Endodermal cell (in vitro differentiated cells): ENCODE measurements around the gene CD36. TPM values are rescaled to one million over a fixed set of nuclear protein-coding genes. Genes with fewer than 3 reads are reported as not detected.

Experiments used
- DNase-seq: peaks from one replicate; pipeline ENCODE4 v3.0.0-alpha.2; 2017
- H3K27ac ChIP-seq: 2 replicates; pipeline ENCODE4 v1.5.1; 2013; ENCODE audit warnings: mild to moderate bottlenecking, low read depth, low read length, moderate library complexity
- H3K27me3 ChIP-seq: 2 replicates; pipeline ENCODE4 v1.6.1; 2013; ENCODE audit warnings: mild to moderate bottlenecking, low read length, moderate library complexity; ENCODE audit not compliant: insufficient read depth, control insufficient read depth, poor library complexity, severe bottlenecking
- H3K36me3 ChIP-seq: 2 replicates; pipeline ENCODE4 v1.7.0; 2013; ENCODE audit warnings: mild to moderate bottlenecking, low read length, moderate library complexity; ENCODE audit not compliant: control insufficient read depth, insufficient read depth
- H3K4me1 ChIP-seq: one replicate; pipeline ENCODE4 v1.7.0; 2013; ENCODE audit warnings: low read length; ENCODE audit not compliant: control insufficient read depth, insufficient read depth
- H3K4me3 ChIP-seq: 2 replicates; pipeline ENCODE4 v1.5.1; 2013; ENCODE audit warnings: mild to moderate bottlenecking, low read length, moderate library complexity
- H3K9ac ChIP-seq: 2 replicates; pipeline ENCODE4 v1.6.1; 2013; ENCODE audit warnings: mild to moderate bottlenecking, low read length, moderate library complexity; ENCODE audit not compliant: poor library complexity, severe bottlenecking; ENCODE audit errors: extremely low read depth
- H3K9me3 ChIP-seq: 2 replicates; pipeline ENCODE4 v1.6.1; 2013; ENCODE audit warnings: mild to moderate bottlenecking, low read length, moderate library complexity; ENCODE audit not compliant: control insufficient read depth
- H3K27ac Mint-ChIP-seq: 2 replicates; pipeline ENCODE4 v1.8.0; 2020; ENCODE audit warnings: mixed read lengths
- H3K27me3 Mint-ChIP-seq: 2 replicates; pipeline ENCODE4 v1.8.0; 2021; ENCODE audit warnings: mild to moderate bottlenecking, mixed read lengths; ENCODE audit not compliant: insufficient read depth
- H3K36me3 Mint-ChIP-seq: 2 replicates; pipeline ENCODE4 v1.8.0; 2020; ENCODE audit warnings: low read depth, mixed read lengths
- H3K4me1 Mint-ChIP-seq: 2 replicates; pipeline ENCODE4 v1.8.0; 2020; ENCODE audit warnings: mixed read lengths
- H3K4me3 Mint-ChIP-seq: 2 replicates; pipeline ENCODE4 v1.8.0; 2020; ENCODE audit warnings: mild to moderate bottlenecking, moderate library complexity, mixed read lengths
- H3K9me3 Mint-ChIP-seq: 2 replicates; pipeline ENCODE4 v1.8.0; 2020; ENCODE audit warnings: mild to moderate bottlenecking, mixed read lengths
- WGBS, 2 experiments: methylation state at CpG; one replicate each; pipeline versions ENCODE4 v1.1.5 to v1.1.7; 2013; ENCODE audit warnings: missing lambda C conversion rate in 2 of 2, mixed read lengths in 1 of 2; ENCODE audit not compliant: insufficient coverage in 1 of 2, insufficient read length in 1 of 2; 5-methylcytosine and 5-hydroxymethylcytosine counted together
- total RNA-seq, 2 donors: library from RNA; stranded (reverse); fragmentation: NEBNext Ultra II Directional in 1 of 2; extraction: Animal tissue kit (Norgen Biotek cat#: 25700) in 1 of 2; gene quantifications; 2 replicates in 1 of 2; 3 replicates in 1 of 2; pipeline ENCODE4 v1.2.1, GENCODE V29; 2021
- TF ChIP-seq, protein P1 (sequence below): fragments of 200-600 bp; sonication (generic); conservative IDR thresholded peaks from 2 replicates; pipeline ENCODE4 v1.5.0; 2021; ENCODE audit warnings: antibody characterized with exemption, mild to moderate bottlenecking

Gene CD36
- total RNA-seq, 2 donors from 2014 or later, result 0.18 to 0.29 TPM

DNA sequence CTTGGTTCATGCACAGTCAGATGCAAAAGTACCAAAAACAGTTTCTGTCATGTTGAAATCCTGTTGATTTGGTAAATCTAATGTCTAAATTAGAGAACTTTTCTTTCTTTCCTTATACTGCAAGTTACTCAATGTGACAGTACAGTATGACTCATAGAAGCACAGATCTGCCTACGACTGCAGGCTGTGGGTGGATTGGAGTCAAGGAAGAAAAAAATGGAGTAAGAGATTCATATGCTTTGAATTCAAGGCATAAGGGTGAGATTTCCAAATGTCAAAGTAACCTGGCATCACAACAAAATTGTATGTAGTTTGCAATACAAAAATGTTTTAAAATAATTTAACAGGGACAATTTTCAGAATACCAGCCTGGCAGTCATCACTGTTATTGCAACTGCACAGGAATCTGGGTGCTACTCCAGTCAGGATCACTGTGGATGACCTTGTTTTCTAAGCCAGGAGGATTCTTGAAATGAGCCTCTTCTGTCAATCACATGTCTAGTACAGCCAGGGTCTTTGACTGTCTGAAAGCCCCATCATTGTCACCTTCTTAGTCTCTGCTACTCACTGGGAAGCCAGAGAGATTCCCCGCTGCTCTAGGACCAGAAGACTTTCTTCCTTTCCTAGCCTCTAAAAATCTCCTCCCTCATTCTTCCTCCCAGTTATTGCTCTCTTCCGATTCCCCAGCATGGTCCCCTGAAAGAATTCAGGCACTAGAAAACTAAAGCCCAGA is 83.6 kb downstream of the CD36 start:
- no peak overlapping the region for H3K27ac Mint-ChIP-seq
- H3K27ac ChIP-seq, result peak overlapping the region; percentile 71
- H3K9me3 ChIP-seq, result no peaks in the 10 kb centered on the region
- peaks cover 32% of the 10 kb centered on the region for H3K4me1 Mint-ChIP-seq
- no peak overlapping the region for H3K9ac ChIP-seq
- H3K27me3 ChIP-seq, result no peaks in the 10 kb centered on the region
- no peaks in the 10 kb centered on the region for H3K36me3 ChIP-seq
- TF ChIP-seq, protein P1, sequence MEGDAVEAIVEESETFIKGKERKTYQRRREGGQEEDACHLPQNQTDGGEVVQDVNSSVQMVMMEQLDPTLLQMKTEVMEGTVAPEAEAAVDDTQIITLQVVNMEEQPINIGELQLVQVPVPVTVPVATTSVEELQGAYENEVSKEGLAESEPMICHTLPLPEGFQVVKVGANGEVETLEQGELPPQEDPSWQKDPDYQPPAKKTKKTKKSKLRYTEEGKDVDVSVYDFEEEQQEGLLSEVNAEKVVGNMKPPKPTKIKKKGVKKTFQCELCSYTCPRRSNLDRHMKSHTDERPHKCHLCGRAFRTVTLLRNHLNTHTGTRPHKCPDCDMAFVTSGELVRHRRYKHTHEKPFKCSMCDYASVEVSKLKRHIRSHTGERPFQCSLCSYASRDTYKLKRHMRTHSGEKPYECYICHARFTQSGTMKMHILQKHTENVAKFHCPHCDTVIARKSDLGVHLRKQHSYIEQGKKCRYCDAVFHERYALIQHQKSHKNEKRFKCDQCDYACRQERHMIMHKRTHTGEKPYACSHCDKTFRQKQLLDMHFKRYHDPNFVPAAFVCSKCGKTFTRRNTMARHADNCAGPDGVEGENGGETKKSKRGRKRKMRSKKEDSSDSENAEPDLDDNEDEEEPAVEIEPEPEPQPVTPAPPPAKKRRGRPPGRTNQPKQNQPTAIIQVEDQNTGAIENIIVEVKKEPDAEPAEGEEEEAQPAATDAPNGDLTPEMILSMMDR, result no peak
- H3K4me3 ChIP-seq, result no peak overlapping the region
- H3K36me3 Mint-ChIP-seq, result no peaks in the 10 kb centered on the region
- no peak overlapping the region for H3K4me3 Mint-ChIP-seq
- 53 to 57% methylated on average over 1 to 3 of the region's 3 CpGs for WGBS, 2 experiments
- H3K4me1 ChIP-seq, result peaks cover 11% of the 10 kb centered on the region
- peaks cover 4% of the 10 kb centered on the region for H3K9me3 Mint-ChIP-seq
- peak; percentile 54 for DNase-seq
- no peaks in the 10 kb centered on the region for H3K27me3 Mint-ChIP-seq

DNA sequence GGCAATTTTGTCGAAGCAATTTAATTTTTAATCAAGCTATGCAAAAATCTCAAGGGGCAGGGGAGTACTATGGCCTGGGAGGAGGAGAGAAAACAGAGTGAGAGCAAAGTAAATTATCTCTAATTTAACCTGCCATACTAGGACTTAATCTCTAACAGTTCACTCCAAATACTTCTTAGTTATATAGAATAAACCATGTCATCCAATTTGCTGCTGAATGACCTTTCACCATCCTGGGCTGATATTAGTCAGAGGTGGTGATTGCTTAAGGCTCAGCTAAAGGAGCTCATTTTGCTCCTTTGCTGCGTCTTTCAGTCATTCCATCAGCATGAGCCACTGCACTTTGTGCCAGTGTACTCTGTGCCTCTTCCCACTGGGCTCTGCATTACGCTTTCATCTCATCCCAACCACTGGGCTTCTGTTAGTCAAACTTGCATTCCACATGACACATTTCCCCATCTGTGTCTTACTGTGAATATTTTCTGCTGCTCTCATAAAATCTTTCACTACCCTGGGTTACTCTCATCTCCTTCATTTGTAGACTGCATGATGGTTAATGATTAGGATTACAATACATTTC is 84.3 kb downstream of the CD36 start:
- Histone ChIP-seq H3K4me3 (no peak overlapping the region), H3K27ac (peak overlapping the region; percentile 71), H3K9me3 (no peaks in the 10 kb centered on the region), H3K36me3 (no peaks in the 10 kb centered on the region), H3K9ac (no peak overlapping the region), H3K27me3 (no peaks in the 10 kb centered on the region), H3K4me1 (peaks cover 11% of the 10 kb centered on the region)
- no peaks in the 10 kb centered on the region for H3K36me3 Mint-ChIP-seq
- DNase-seq, result peak; percentile 66
- H3K9me3 Mint-ChIP-seq, result peaks cover under 1% of the 10 kb centered on the region
- WGBS, 2 experiments, result 20 to 50% methylated on average over 3 of the region's 3 CpGs
- peaks cover 32% of the 10 kb centered on the region for H3K4me1 Mint-ChIP-seq
- TF ChIP-seq, protein P1, result no peak
- H3K27ac Mint-ChIP-seq, result no peak overlapping the region
- H3K27me3 Mint-ChIP-seq, result no peaks in the 10 kb centered on the region
- H3K4me3 Mint-ChIP-seq, result no peak overlapping the region

DNA sequence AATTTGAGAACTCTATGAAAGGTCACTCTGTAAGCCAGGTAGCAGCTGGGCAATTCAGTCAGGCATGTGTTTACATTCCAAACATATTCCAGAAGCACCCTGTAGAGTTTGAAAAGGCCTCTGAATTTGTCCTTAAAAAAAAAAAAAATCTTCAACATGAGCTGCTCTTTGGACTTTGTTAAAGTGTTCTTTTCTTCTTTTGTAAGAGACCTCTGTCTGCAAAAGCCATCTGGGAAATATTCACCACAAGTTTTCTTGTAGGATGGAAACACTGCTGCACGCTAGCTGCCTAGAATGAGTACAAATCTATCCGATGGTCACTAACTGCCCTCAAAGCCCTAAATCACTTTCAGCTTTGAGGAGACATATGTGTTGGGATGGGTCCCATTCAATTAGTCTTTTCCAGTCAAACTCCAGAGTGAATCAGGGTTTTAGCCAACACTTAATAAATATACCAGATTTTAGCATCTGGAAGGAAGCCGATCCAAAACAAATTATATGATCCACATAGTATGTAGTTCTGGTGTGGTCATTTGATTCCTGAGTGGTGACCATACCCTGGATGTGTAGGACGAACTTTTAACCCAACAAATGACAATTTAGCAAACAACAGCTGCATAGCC is 85.9 kb downstream of the CD36 start:
- H3K27me3 Mint-ChIP-seq, result peaks cover 3% of the 10 kb centered on the region
- no peak overlapping the region for H3K4me3 Mint-ChIP-seq
- no peaks in the 10 kb centered on the region for H3K9me3 ChIP-seq
- WGBS, 2 experiments, result 70 to 88% methylated on average over 2 to 4 of the region's 4 CpGs
- H3K4me3 ChIP-seq, result no peak overlapping the region
- TF ChIP-seq, protein P1, result no peak
- peaks cover 11% of the 10 kb centered on the region for H3K4me1 ChIP-seq
- H3K4me1 Mint-ChIP-seq, result peaks cover 29% of the 10 kb centered on the region
- no peak overlapping the region for H3K27ac ChIP-seq
- DNase-seq, result no peak
- no peaks in the 10 kb centered on the region for H3K27me3 ChIP-seq
- no peaks in the 10 kb centered on the region for H3K9me3 Mint-ChIP-seq
- H3K36me3 Mint-ChIP-seq, result no peaks in the 10 kb centered on the region
- H3K27ac Mint-ChIP-seq, result no peak overlapping the region
- H3K9ac ChIP-seq, result no peak overlapping the region
- no peaks in the 10 kb centered on the region for H3K36me3 ChIP-seq
